SJCRH30 (cell line): Measurements from ENCODE around the gene LRFN3. TPM values are rescaled to one million over a fixed set of nuclear protein-coding genes. Genes with fewer than 3 reads are reported as not detected.
"Not testable (repeated sequence)": the region's sequence is repeated elsewhere in the genome, so short reads cannot be mapped to it uniquely, and the experiment has no call there.

Experiments used
- DNase-seq, 2 experiments: peaks; one replicate each; pipeline ENCODE4 v3.0.0-alpha.2; 2015 to 2020
- H3K27ac ChIP-seq: fragments of 250-450 bp; sonication (Bioruptor Pico); 2 replicates; pipeline ENCODE4 v1.5.1; 2020; ENCODE audit warnings: mild to moderate bottlenecking, moderate library complexity
- H3K27me3 ChIP-seq: fragments of 250-450 bp; sonication (Bioruptor Pico); 2 replicates; pipeline ENCODE4 v1.5.1; 2020; ENCODE audit warnings: mild to moderate bottlenecking, moderate library complexity
- H3K36me3 ChIP-seq: fragments of 250-450 bp; sonication (Bioruptor Pico); 2 replicates; pipeline ENCODE4 v1.5.1; 2020; ENCODE audit warnings: mild to moderate bottlenecking, moderate library complexity
- H3K4me1 ChIP-seq: fragments of 250-450 bp; sonication (Bioruptor Pico); 2 replicates; pipeline ENCODE4 v1.5.1; 2020; ENCODE audit warnings: mild to moderate bottlenecking, moderate library complexity
- H3K4me3 ChIP-seq: fragments of 250-450 bp; sonication (Bioruptor Pico); 2 replicates; pipeline ENCODE4 v1.5.1; 2020; ENCODE audit warnings: mild to moderate bottlenecking, moderate library complexity
- H3K9me3 ChIP-seq: fragments of 250-450 bp; sonication (Bioruptor Pico); replicated peaks from 2 replicates; pipeline ENCODE4 v1.5.1; 2020; ENCODE audit warnings: mild to moderate bottlenecking, moderate library complexity
- total RNA-seq: library from RNA; depleted of rRNA; stranded (reverse); fragments of >200 nt; shearing (Covaris generic); gene quantifications from 2 replicates; pipeline ENCODE4 v1.2.3, GENCODE V29; 2014; rRNA removed

The LRFN3 gene, protein sequence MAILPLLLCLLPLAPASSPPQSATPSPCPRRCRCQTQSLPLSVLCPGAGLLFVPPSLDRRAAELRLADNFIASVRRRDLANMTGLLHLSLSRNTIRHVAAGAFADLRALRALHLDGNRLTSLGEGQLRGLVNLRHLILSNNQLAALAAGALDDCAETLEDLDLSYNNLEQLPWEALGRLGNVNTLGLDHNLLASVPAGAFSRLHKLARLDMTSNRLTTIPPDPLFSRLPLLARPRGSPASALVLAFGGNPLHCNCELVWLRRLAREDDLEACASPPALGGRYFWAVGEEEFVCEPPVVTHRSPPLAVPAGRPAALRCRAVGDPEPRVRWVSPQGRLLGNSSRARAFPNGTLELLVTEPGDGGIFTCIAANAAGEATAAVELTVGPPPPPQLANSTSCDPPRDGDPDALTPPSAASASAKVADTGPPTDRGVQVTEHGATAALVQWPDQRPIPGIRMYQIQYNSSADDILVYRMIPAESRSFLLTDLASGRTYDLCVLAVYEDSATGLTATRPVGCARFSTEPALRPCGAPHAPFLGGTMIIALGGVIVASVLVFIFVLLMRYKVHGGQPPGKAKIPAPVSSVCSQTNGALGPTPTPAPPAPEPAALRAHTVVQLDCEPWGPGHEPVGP
- 5.1 and 10.2 TPM in 2 replicates for total RNA-seq

DNA sequence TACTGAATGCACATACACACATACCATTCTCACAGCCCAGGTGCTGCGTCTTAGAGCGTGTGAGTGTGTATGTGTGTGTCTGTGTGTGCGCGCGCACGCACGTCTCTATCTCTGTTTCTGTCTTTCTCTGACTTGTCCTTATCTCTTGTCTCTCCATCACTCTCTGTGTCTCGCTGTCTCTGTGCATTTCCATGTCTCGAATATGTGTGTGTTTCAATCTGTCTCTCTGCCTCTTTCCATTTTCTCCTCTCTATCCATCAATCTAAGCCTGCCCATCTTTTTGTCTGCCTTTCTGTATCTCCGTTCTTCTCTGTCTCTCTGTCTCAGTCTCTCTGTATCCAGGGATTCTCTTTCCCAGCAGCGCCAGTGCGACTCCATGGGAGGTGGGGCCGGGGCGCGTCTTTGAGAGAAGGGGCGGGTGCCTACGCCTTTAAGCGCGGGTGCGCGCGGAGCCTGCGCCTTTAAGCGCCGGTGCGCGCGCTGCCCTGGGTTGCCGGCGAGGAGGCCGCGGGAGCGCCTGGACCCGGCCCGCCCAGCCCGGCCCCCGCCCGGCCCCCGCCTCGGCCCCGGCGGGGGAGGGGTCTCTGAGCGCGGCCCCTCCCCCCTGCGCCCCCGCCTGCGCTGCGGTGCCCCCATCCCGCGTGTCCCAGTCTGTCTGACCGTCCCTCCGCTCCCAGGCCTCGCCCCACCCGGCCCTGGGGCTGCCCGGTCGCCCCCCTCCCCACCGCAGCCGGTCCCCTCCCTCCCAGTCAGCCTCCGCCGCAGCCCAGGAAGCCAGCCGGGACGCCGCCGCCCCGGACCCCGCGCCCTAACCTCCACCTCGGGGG is at the start of gene LRFN3:
Gene LRFN3 (plus strand): TSS at position 464 of the 827 bp plus-strand sequence. CDS start 3,052 bp downstream, outside the sequence.
- H3K27ac ChIP-seq: no peak within 1 kb of the TSS
- H3K9me3 ChIP-seq: no peaks in the 10 kb centered on the region
- no peaks in the 10 kb centered on the region for H3K36me3 ChIP-seq
- H3K27me3 ChIP-seq: no peaks in the 10 kb centered on the region
- peak; percentile 80 to 87 for DNase-seq
- peaks cover 7% of the 10 kb centered on the region; the same call in 1 of the 2 replicates for H3K4me1 ChIP-seq
- peak within 1 kb of the TSS; percentile 61 for H3K4me3 ChIP-seq

- Histone ChIP-seq H3K27me3 (no peaks in the 10 kb centered on the region), H3K9me3 (no peaks in the 10 kb centered on the region), H3K4me1 (no peaks in the 10 kb centered on the region), H3K27ac (no peak overlapping the region), H3K36me3 (peaks cover 19% of the 10 kb centered on the region; the same call in 1 of the 2 replicates), H3K4me3 (no peak overlapping the region)
- no peak for DNase-seq
These were observed 49.0 kb upstream of the LRFN3 start for GRCh38 chr19:35887197-35887596.

DNA sequence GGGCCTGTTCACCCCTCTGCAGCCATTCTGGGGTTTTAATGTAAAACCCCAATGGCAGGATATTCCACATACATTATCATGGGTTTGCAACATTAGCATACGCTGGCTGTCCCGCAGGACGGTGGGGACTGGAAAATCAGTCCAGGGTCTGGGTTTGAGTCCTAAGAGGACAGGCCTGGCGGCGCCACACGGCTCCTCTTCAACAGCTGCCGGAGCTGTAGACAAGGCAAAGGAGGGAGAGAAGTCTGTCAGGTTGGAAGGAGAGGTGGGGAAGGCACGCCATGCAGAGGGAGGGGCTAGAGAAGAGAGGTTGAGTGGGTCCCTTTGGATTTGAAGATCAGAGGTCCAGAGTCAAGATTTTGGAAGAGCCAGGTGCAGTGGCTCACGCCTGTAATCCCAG is 47.8 kb upstream of the LRFN3 start:
- H3K27me3 ChIP-seq: no peaks in the 10 kb centered on the region
- no peaks in the 10 kb centered on the region for H3K4me1 ChIP-seq
- H3K9me3 ChIP-seq: no peaks in the 10 kb centered on the region
- H3K4me3 ChIP-seq: no peak overlapping the region
- no peak overlapping the region for H3K27ac ChIP-seq
- DNase-seq: no peak
- H3K36me3 ChIP-seq: peaks cover 23% of the 10 kb centered on the region; the same call in 1 of the 2 replicates

DNA sequence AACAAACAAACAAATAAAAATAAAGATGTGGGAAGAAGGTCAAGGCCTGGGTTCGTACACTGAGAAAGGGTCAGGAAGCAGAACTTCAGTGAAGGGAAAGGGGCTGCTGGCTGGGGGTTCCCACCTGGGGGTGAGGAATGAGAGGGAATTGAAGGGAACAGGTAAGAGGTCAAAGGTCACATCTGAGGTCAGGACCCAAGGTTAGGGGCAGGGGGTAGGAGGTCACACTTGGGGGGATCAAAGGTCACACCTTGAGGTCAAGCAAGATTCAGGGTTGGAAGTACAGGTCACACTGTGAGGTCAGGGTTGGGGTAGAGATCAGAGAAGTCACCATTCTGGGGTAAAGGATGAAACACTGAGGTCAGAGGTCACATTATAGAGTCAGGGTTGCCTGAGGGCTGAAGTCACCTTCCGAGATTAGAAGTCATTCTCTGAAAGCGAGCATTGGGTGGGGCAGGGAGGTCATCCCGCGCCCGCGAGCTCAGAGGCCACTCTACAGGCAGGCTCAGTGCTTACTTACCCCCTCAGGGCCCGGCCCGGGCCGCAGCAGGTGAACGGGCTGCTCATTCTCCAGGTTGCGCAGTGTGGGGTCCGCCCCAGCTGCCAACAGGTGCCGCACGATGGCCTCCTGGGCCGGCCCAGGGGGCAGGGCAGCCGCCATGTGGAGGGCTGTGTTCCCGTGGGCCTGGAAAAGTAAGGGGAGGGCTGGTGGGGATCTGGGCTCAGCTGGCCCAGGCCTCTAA is 46.6 kb upstream of the LRFN3 start:
- no peak overlapping the region for H3K4me3 ChIP-seq
- no peak for DNase-seq
- H3K36me3 ChIP-seq: peaks cover 27% of the 10 kb centered on the region; the same call in 1 of the 2 replicates
- H3K27ac ChIP-seq: no peak overlapping the region
- H3K9me3 ChIP-seq: no peaks in the 10 kb centered on the region
- no peaks in the 10 kb centered on the region for H3K27me3 ChIP-seq
- no peaks in the 10 kb centered on the region for H3K4me1 ChIP-seq

- no peak overlapping the region for H3K4me3 ChIP-seq
- H3K27me3 ChIP-seq: no peaks in the 10 kb centered on the region
- DNase-seq: no peak
These were observed 46.0 kb upstream of the LRFN3 start for GRCh38 chr19:35890113-35890650.

GRCh38 chr19:35891819-35892218 is 44.4 kb upstream of the LRFN3 start:
- not testable (repeated sequence) for H3K4me1 ChIP-seq, H3K9me3 ChIP-seq, DNase-seq, H3K27me3 ChIP-seq, H3K4me3 ChIP-seq, H3K27ac ChIP-seq
- H3K36me3 ChIP-seq: peaks cover 35% of the 10 kb centered on the region

More at GRCh38 chr19:35890113-35890650, 46.0 kb upstream of the LRFN3 start:
- Histone ChIP-seq H3K4me1 (no peaks in the 10 kb centered on the region), H3K27ac (no peak overlapping the region), H3K9me3 (no peaks in the 10 kb centered on the region), H3K36me3 (peaks cover 27% of the 10 kb centered on the region; the same call in 1 of the 2 replicates)

- Histone ChIP-seq H3K27ac (no peak overlapping the region), H3K27me3 (no peaks in the 10 kb centered on the region)
- no peak for DNase-seq
These were observed 41.8 kb upstream of the LRFN3 start for GRCh38 chr19:35894342-35894741.

DNA sequence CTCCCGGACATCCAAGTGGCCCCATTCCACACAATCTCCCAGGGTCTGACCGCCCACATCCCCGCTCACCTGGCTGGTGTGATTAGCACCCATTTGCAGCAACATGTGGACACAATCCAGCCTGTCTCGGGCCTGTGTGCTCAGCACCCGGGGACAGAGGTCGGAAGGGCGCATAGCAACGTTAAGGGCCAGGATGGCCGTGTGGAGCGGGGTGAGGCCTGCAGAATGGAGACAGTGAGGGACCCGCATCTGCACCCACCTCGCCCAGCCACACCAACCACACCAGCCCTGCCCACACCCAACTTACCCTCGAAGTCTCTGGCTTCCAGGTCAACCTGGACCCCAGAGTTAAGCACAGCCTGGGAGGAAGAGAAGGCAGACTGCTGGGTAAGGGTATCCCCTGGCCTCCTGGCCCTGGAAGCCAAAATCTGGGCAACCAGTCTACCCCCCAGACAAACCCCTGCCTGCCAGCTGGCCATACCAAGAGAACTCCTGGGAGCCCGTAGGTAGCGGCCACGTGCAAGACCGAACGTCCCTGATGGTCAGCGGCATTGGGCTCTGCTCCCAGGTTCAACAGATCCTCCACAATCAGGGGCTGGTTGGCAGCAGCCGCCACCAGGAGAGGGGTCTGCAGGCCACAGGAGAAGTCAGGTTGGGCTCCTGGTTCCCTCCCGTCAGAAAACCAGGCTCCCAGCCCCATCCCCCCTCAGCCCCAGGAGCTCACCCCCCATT is 40.1 kb upstream of the LRFN3 start:
- Histone ChIP-seq H3K4me1 (peaks cover 2% of the 10 kb centered on the region; the same call in 1 of the 2 replicates), H3K27ac (no peak overlapping the region), H3K36me3 (peaks cover 20% of the 10 kb centered on the region), H3K4me3 (no peak overlapping the region), H3K9me3 (no peaks in the 10 kb centered on the region), H3K27me3 (no peaks in the 10 kb centered on the region)
- DNase-seq: no peak

More at GRCh38 chr19:35894342-35894741, 41.8 kb upstream of the LRFN3 start:
- Histone ChIP-seq H3K4me3 (no peak overlapping the region), H3K9me3 (no peaks in the 10 kb centered on the region), H3K4me1 (no peaks in the 10 kb centered on the region), H3K36me3 (peaks cover 24% of the 10 kb centered on the region)

DNA sequence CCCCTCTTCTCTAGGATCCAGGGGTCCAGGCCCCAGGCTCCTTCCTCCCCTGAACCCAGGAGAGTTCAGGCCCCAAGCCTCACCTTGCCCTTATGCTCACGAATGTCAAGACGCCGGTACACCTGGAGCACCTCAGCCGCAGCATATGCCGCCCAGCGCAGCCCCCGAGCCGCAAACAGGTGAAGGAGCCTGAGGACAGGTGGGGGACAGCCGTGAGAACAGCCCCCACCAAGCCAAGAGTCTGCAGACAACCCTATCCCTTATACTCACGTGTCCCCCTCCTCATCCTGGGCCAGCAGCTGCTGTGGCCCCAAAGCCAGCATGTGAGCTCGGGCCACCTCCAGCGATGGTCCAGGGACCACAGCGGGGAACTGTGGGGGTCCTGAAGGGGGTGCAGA is 39.5 kb upstream of the LRFN3 start:
- Histone ChIP-seq H3K27me3 (no peaks in the 10 kb centered on the region), H3K9me3 (no peaks in the 10 kb centered on the region), H3K4me1 (peaks cover 8% of the 10 kb centered on the region; the same call in 1 of the 2 replicates), H3K36me3 (peaks cover 20% of the 10 kb centered on the region), H3K27ac (no peak overlapping the region), H3K4me3 (no peak overlapping the region)
- no peak for DNase-seq

DNA sequence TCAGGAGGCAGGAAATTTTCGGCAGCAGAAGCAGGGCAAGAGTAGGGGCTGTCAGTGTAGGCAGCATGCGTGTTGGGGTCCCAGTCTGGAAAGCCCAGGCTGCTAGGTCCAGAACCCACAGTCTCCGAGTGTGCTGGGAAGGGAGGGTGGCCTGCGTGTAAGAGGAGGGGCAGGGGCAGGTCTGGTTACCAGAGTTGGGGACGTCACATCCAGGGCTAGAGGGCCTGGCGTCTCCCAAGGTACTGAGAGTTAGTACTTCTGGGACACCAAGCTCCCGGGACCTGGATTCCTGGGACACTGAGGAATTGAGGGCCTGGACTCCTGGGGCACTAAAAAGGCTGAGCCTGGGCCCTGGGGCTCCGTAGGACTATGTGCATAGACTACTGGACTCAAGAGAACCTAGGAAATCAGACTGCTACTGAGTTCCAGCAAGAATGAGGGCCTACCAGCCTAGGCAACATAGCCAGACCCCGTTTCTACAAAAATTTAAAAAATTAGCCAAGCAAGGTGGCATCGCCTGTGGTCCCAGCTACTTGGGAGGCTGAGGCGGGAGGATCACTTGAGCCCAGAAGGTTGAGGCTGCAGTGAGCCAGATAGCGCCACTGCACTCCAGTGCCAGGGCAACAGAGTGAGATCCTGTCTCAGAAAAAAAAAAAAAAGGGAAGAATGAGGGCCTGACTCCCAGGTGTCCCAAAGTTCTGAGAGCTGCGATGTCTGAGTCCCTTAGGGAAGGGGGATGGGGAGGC is 38.3 kb upstream of the LRFN3 start:
- H3K27me3 ChIP-seq: no peaks in the 10 kb centered on the region
- no peak overlapping the region for H3K4me3 ChIP-seq
- H3K4me1 ChIP-seq: peaks cover 11% of the 10 kb centered on the region; the same call in 1 of the 2 replicates
- DNase-seq: no peak
- no peak overlapping the region for H3K27ac ChIP-seq
- H3K9me3 ChIP-seq: no peaks in the 10 kb centered on the region
- peaks cover 16% of the 10 kb centered on the region for H3K36me3 ChIP-seq

GRCh38 chr19:35898499-35898809 is 37.7 kb upstream of the LRFN3 start:
- Histone ChIP-seq H3K27me3 (no peaks in the 10 kb centered on the region), H3K9me3 (no peaks in the 10 kb centered on the region), H3K4me1 (peaks cover 14% of the 10 kb centered on the region; the same call in 1 of the 2 replicates), H3K36me3 (peaks cover 16% of the 10 kb centered on the region), H3K4me3 (no peak overlapping the region), H3K27ac (no peak overlapping the region)
- DNase-seq: no peak

GRCh38 chr19:35899547-35900214 is 36.5 kb upstream of the LRFN3 start:
- Histone ChIP-seq H3K36me3 (peaks cover 12% of the 10 kb centered on the region), H3K27ac (no peak overlapping the region; the same call in 1 of the 2 replicates), H3K27me3 (no peaks in the 10 kb centered on the region), H3K4me3 (peak overlapping the region; percentile 87), H3K4me1 (peaks cover 14% of the 10 kb centered on the region; the same call in 1 of the 2 replicates), H3K9me3 (no peaks in the 10 kb centered on the region)
- peak; percentile 81 to 89 for DNase-seq
